Mesothelial cell of epicardium (in vitro differentiated cells): ENCODE data around the gene CD59. TPM values are rescaled to one million over a fixed set of nuclear protein-coding genes. Genes with fewer than 3 reads are reported as not detected.
"Not testable (repeated sequence)": the region's sequence is repeated elsewhere in the genome, so short reads cannot be mapped to it uniquely, and the experiment has no call there.

ENCODE experiments used
- DNase-seq, 2 experiments: peaks; one replicate each; pipeline ENCODE4 v3.0.0; 2021; ENCODE audit warnings: low spot score in 2 of 2; ENCODE audit not compliant: unreplicated experiment in 2 of 2
- H3K27ac Mint-ChIP-seq: 2 replicates; pipeline ENCODE4 v1.8.0; 2021; ENCODE audit warnings: mixed read lengths
- H3K27me3 Mint-ChIP-seq: 2 replicates; pipeline ENCODE4 v1.8.0; 2021; ENCODE audit warnings: low read depth, mixed read lengths
- H3K36me3 Mint-ChIP-seq: 2 replicates; pipeline ENCODE4 v1.8.0; 2021; ENCODE audit warnings: mixed read lengths
- H3K4me1 Mint-ChIP-seq: 2 replicates; pipeline ENCODE4 v1.8.0; 2021; ENCODE audit warnings: mixed read lengths
- H3K4me3 Mint-ChIP-seq: 2 replicates; pipeline ENCODE4 v1.8.0; 2021; ENCODE audit warnings: mild to moderate bottlenecking, moderate library complexity, mixed read lengths
- H3K9me3 Mint-ChIP-seq: 2 replicates; pipeline ENCODE4 v1.8.0; 2021; ENCODE audit warnings: mixed read lengths
- CTCF ChIP-seq: fragments of 200-600 bp; sonication (generic); IDR thresholded peaks from one replicate; pipeline ENCODE4 v1.5.0; 2021; ENCODE audit warnings: antibody characterized with exemption; ENCODE audit not compliant: unreplicated experiment
- total RNA-seq: library from RNA; stranded (reverse); gene quantifications from 3 replicates; pipeline ENCODE4 v1.2.1, GENCODE V29; 2021

Gene CD59
- total RNA-seq, 1 donor from 2014 or later = 162 TPM

DNA sequence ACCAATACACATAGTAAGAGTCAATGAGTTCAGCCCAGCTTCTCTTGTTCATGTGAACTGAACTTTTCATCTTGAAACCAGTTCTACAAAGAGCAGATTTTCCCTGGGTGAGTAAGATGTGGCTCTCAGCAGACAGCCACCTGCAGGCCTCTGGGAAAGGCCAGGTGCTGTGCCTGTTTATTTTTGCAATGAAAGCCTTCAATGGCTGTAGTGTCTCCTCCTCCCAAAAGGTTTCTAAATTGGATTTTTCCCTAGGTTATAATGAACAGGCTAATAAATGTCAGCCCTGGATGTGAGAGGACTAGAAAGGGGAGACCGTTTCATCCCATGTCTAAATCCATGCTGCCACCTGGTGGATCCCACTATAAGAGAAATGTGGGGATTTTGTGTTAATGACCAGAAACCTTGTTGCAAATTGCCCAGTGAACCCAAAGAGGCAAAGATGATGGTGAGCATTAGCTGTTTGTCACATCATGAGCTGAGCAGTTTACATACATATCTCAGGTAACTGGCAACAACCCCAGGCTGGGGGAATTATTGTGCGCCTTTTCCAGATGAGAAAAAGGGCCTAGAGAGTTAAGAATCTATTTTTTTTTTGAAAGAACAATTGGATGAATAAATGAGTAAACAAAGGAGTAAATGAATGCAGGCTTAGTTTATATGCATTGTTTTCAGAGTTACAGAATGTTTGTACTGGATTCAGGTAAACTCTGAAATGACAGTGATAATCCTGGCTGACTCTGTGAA, 48.3 kb downstream of the CD59 start:
- Mint-ChIP-seq H3K4me3 (no peak overlapping the region), H3K36me3 (no peaks in the 10 kb centered on the region), H3K27me3 (no peaks in the 10 kb centered on the region), H3K9me3 (no peaks in the 10 kb centered on the region), H3K4me1 (peaks cover 26% of the 10 kb centered on the region), H3K27ac (no peak overlapping the region)
- TF ChIP-seq CTCF = peak; percentile 61
- peak in 1 of 2 experiments; percentile 61 for DNase-seq

DNA sequence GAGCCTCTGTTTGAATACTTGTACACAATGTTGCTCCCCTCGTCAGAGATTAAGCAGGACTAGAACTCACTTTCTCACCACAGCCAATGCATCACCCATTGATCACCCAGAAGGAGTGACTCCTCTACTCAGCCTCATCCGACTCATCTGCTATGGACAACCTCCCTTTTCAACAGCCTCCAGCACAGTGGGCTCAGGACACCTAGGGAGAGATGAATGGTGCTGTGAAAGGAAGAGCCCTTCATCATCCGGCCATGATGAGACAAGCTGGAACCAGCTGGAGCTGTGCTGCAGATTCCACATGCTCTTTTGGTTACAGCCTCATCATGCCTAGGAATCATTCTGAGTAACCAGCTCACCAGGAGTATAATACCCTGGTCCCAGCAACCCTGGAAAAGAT, 51.1 kb downstream of the CD59 start:
- no peak for DNase-seq
- peaks cover 9% of the 10 kb centered on the region for H3K9me3 Mint-ChIP-seq
- no peak for TF ChIP-seq CTCF
- peaks cover under 1% of the 10 kb centered on the region for H3K4me1 Mint-ChIP-seq
- H3K27me3 Mint-ChIP-seq = peaks cover 17% of the 10 kb centered on the region
- no peak overlapping the region for H3K4me3 Mint-ChIP-seq
- H3K36me3 Mint-ChIP-seq = no peaks in the 10 kb centered on the region
- no peak overlapping the region for H3K27ac Mint-ChIP-seq

DNA sequence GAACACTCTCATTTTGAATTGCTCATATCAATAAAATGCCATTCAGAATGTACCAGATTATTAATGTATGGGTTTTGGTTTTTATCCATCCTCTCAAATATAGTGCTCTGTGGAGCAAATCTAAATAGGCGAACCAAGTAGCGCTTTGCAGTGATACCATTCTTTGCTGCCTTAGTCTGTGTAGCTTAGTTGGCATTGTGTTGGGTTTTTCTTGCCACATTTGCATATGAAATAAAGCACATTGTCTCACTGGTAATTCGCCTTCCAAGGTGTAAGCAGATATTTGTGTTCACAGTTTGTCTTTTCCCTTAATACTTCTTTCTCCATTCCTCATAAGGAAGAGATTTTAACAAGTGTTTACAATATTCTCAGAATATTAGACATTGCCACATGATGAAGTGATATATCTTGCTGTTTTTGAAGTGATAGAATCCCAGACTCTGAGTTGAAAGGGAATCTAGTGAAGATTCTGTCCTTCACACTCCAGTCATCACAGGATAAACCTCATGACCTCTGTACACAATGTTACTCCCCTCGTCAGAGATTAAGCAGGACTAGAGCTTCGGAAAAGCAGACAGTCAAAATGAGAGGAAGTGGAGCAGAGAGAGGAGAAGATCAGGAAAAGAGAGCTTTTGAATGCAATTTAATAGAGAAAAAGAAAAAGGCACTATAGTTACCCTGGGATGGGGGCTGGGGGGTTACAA, 52.1 kb downstream of the CD59 start:
- H3K27ac Mint-ChIP-seq = no peak overlapping the region
- peaks cover 9% of the 10 kb centered on the region for H3K9me3 Mint-ChIP-seq
- H3K36me3 Mint-ChIP-seq = no peaks in the 10 kb centered on the region
- H3K27me3 Mint-ChIP-seq = peaks cover 25% of the 10 kb centered on the region
- no peak for TF ChIP-seq CTCF
- no peak overlapping the region for H3K4me3 Mint-ChIP-seq
- DNase-seq = no peak
- H3K4me1 Mint-ChIP-seq = no peaks in the 10 kb centered on the region

GRCh38 chr11:33682446-33682845, 53.8 kb downstream of the CD59 start:
- H3K4me1 Mint-ChIP-seq = no peaks in the 10 kb centered on the region
- no peak for DNase-seq
- H3K27ac Mint-ChIP-seq = no peak overlapping the region
- no peak overlapping the region for H3K4me3 Mint-ChIP-seq
- no peak for TF ChIP-seq CTCF
- peaks cover 39% of the 10 kb centered on the region for H3K27me3 Mint-ChIP-seq
- H3K36me3 Mint-ChIP-seq = peaks cover 1% of the 10 kb centered on the region
- H3K9me3 Mint-ChIP-seq = peaks cover 18% of the 10 kb centered on the region

DNA sequence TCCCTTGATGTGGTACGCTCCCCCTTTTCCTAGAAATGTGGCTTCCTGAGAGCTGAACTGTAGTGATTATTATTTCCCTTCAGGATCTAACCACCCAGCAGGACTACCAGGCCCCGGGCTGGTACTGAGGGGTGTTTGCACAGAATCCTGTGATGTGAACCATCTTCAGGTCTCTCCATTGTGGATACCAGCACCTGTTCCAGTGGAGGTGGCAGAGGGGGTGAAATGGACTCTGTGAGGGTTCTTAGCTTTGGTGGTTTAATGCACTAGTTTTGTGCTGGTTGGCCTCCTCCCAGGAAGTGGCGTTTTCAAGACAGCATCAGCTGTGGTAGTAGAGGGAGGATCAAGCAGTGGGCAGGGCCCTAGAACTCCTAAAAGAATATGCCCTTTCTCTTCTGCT, 54.2 kb downstream of the CD59 start:
- no peak overlapping the region for H3K27ac Mint-ChIP-seq

GRCh38 chr11:33678616-33679015, 57.6 kb downstream of the CD59 start:
- Mint-ChIP-seq H3K9me3 (peaks cover 22% of the 10 kb centered on the region), H3K27me3 (peaks cover 42% of the 10 kb centered on the region)
- not testable (repeated sequence) for H3K27ac Mint-ChIP-seq, H3K36me3 Mint-ChIP-seq, H3K4me3 Mint-ChIP-seq, DNase-seq, H3K4me1 Mint-ChIP-seq

More for the DNA sequence above, 54.2 kb downstream of the CD59 start:
- Mint-ChIP-seq H3K4me3 (no peak overlapping the region), H3K4me1 (no peaks in the 10 kb centered on the region), H3K9me3 (peaks cover 22% of the 10 kb centered on the region), H3K27me3 (peaks cover 42% of the 10 kb centered on the region), H3K36me3 (peaks cover 1% of the 10 kb centered on the region)
- TF ChIP-seq CTCF = no peak
- DNase-seq = no peak
